Measurements from ENCODE around the gene HMG20A.
"Not testable (repeated sequence)": the region's sequence is repeated elsewhere in the genome, so short reads cannot be mapped to it uniquely, and the experiment has no call there.

HMG20A gene

DNA sequence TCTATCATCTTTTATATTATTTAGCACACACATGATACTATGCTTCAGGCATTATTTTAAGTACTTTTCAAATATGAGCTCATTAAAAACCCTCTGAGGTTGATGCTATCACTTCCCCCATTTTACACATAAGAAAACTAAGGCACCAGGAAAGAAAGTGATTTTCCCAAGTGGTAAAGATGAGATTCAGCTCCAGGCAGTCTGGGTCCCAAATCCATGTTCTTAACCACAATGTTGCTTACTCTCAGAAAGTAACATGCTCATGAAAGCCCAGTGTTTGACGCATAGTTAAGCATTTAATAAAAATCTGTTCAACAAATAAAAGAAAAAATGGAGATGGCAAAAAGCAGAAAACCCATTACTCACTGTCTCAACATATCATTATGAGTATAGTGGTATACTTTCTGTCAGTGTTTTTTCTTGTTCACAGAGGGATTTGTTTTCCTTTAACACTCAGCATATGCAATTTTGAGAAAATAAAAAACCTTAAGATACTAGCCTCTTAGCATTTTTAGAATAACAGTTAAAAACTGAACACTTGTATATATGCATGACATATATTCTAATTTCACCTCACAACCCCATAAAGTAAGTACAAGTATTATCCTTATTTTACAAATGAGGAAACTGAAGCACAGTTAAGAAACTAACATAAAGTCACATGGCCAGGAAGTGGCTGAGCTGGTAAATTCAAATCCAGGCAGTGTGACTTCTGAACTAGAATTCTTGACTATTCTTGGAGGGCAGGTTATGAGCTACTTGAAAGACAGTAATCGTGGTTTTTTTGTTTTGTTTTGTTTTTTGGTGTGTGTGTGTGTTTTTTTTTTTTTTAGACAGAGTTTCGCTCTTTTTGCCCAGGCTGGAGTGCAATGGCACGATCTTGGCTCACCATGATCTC is 11.2 kb upstream of the HMG20A start:
- no peak for DNase-seq

DNA sequence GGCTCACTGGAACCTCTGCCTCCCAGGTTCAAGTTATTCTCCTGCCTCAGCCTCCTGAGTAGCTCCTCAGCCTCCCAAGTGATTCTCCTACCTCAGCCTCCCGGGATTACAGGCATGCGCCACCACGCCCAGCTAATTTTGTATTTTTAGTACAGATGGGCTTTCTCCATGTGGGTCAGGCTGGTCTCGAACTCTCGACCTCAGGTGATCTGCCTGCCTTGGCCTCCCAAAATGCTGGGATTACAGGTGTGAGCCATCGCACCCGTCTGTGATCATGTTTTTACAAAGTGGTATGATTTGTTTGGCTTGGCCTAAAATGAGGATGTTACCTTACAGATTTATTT is 10.6 kb upstream of the HMG20A start:
- DNase-seq = not testable (repeated sequence)

DNA sequence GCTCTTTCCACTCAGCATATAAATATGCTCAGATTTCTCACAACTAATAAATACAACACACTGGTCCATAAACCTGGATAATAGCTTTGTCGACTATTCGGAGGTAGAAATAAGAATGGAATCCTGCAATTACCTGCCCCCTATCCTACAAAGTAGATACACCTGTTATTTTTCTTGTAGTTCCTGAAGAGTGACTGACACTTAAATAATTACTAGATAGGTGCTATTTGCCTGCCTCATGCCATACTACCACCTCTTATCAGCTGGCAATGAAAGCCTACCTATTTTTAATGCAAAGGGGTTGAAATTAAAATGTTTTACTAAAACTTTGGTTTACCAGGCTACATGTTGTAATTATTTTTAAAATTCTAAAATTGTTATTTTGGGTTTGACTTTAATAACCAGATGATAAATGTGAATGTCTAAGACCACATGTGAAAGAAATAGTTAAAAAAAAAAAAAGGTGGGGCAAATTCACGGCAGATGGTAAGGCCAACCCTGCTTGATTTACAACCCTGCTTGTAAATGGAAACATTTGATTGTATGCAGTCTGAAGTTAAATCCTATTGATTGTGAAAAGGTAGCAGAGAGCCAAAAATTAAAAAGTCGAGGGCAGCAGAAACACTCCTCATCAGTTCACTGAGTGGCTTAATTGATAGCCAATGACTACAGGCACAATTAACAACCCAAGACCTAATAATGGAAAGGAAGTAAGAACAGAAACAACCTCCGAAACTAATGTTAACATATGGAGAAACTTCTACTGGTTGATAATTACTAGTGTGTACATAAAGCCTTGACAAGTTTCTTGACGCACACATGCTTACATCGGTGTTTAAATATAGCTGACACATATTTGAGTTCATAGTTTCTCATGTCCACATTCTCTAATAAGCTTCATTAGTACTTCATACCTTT is 9.7 kb upstream of the HMG20A start:
- no peak for DNase-seq

GRCh38 chr15:77411619-77411976 is 9.1 kb upstream of the HMG20A start:
- no peak for DNase-seq

DNA sequence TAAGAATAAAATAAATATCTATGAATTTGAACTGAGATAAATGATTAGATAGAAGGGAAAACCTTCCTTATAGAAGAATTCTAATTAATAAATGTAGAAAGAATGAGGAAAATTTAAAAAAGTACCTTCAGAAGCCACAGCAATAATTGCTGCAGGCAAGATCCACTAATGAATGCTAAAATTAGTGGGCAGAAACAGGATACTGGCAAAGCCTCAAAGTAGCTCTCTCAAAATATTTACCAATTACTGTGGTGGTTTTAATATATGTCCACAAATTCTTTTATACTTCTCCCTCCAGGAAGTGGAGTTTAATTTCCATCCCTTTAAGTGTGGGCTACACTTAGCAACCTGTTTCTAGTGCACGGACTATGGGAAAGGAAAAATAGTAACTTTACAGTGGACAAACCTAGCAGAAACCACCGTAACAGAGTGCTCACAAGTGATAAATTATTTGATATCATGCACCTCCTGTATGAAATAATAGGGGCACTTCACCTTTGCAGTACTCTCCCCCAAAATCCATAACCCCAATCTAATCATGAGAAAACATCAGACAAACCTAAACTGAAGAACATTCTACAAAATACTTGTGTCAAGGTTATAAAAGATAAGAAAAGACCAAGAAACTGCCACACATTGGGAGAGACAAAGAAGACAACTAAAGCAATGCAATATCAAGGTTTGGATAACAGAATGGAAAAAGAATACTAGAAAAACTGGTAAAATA is 7.6 kb upstream of the HMG20A start:
- DNase-seq = no peak

GRCh38 chr15:77413699-77414349 is 6.9 kb upstream of the HMG20A start:
- no peak for DNase-seq

DNA sequence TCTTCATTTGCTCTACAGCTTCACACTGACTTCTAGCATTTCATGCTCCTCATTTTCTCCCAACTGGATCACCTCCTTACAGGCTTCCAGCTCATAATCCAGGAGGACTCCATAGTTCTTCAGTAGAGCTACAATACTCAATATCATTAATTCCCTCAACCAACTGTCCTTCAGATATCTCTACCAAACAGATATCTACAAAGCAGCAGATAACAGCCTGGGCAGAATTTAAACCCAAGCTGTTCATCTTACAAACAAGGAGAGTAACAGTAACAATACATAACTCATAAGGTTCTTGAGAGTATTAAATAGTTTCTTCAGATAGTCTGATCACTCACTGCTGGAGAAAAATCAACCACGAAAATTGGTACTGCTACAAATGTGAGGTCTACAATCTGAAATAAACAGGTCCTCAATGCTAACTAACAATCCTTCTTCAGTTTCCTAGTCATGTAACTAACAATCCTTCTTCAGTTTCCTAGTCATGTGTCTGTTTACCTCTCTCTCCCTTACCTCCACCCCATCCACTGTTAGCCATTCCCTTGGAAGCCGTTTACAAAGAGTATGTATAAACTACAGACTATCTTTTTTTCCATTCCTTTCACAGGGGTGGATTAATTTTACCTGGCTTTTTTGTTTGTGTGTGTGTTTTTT is 5.8 kb upstream of the HMG20A start:
- no peak for DNase-seq

DNA sequence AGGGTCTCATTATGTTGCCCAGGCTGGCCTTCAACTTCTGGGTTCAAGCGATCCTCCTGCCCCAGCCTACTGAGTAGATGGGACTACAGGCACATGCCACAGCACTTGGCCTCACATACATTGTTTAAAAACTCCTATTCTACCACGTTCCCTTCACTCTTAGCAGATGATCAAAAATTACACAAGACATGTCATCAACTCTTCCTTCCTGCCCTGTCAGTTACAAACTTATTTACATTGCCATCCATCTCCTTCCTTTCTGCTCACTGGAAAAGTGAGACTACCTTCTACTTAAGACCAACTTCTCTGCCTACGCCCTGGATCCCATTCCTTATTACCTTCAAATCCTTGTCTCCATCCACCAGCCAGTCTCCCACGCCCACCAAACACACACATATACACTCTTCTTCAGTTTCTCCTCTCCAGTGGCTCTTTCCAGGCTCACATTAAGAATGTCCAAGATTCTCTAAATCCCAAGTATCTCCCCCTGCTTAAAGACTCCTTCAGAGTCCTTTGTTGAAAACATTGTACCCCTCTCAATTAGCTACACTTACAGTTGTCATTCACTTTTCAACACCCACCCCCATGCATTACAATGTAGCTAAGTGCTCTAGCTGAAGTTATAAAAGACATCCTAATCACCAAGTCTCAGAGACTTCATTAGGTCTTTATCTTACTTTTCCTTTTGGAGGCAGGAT is 5.1 kb upstream of the HMG20A start:
- no peak for DNase-seq

DNA sequence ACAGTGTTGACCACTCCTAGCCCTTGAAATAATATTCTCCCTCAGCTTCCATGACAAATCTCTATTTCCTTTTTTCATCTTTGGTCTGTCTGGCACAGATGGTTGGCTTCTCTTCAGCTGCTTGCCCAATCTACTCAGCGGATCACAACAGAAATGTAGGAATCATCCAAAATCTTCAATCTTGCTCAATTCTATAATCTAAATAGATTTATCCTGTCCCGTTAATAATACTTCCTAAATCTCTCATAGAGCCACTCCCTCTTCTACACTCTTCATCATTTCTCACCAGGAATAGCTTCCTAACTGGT is 4.6 kb upstream of the HMG20A start:
- no peak for DNase-seq

GRCh38 chr15:77416954-77417353 is 3.7 kb upstream of the HMG20A start:
- DNase-seq = no peak

- no peak for DNase-seq
These were observed 3.1 kb upstream of the HMG20A start for GRCh38 chr15:77417602-77418001.

DNA sequence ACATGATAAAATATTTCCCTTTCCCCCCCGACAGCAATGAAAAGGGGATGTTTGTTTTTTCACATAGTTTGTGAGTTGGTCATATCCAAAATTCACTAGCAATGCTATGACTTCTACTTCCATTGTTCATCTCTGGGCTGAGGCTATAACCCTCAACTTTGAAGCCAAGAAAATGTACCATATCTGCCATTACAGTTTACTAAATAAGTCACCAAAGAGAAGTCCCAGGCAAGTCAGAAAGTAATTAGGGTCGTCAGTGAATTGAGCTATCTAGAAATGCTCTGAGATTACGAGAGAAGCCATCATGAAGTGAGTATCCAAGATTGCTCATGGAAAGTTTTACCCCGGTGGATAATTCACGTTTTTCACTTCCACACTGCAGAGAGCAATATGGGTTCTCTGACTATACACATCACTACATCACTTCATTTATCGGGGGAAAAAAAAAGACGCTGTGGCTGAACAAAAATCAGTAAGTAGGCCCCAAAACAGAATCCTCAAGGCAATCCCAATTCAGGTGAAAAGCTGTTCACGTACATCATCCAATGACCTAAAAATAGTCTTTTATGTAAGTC is 2.2 kb upstream of the HMG20A start:
- DNase-seq = no peak

DNA sequence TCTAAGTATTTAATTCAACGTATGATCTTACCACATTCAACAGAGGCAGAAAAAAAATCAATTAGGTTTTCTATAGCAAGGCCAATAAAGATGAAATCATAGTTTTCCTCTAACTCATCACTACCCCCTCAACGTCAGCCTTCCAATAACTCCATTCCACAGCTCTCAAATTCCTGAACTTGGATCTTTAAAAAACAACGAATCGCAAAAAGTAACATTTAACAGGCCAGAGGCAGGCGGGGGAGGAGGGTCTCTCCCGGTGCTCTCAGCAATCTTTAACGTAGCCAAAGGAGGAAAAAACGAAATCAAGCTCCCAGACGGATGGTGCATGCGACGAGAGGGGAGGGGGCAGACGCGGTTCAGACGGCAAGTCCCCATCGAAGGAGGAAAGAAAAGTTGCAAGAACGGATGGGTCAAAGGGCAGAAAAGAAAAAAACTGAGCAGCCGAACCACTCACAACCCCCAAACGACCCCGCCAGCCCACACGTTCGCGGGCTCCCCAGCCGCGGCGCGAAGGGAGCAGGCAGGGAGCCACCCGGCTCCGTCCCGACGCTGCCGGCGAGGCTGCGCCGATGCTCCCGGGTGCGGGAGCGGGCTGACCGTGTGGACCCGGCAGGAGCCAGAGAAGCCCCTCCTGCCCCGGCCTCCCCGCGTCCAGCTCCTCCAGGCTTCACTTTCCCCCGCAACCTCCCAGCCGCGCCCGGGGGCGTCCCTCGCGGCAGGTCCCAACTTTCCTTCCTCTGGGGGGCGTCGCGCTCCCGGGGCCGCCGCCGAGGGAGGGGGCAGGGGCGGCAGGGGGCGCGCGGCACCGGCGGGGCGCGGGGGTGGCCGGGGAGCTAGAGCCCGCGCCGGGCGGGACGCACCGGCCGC is 1.5 kb upstream of the HMG20A start:
- peak; percentile 64 for DNase-seq

DNA sequence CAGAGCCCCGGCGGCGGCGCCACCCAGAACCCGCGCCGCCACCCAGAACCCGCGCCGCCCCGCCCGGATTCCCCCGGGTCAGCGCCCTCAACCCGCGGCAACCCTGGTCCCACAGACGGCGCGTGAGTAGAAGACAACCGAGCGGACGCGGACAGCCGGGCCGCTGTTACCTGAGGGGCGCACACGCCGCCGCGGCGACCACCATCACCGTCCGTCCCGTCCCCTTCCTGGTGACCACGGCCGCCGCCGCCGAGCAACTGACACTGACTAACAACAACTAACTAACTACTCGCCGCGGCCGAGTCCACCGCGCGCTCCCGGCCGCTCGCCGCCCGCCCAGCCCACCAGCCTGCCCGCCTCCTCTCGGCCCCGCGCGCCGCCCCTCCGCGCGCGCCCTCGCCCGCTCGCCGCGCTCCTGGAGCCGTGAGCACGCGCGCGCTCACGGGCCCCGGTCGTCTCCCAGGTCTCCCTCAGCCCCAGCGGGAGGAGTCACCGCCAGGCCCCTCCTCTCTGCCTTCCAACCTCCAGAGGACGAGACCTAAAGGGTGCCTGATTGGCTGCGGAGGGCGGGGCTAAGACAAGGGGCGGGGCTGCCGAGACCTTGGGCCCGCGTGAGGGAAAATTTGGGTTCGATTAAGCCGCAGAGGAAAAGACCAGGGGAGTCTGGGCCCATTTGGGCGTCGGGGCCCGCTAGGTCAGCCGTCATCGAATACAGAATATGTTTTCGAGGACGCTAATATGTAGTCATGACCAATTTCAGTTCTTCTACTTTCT is 665 bp upstream of the HMG20A start, which contains the start of gene PEAK1:
TSS of gene PEAK1 (minus strand) at position 269 of the 774 bp plus-strand sequence. CDS start 238,178 bp downstream, outside the sequence.
- DNase-seq = peak; percentile 100

DNA sequence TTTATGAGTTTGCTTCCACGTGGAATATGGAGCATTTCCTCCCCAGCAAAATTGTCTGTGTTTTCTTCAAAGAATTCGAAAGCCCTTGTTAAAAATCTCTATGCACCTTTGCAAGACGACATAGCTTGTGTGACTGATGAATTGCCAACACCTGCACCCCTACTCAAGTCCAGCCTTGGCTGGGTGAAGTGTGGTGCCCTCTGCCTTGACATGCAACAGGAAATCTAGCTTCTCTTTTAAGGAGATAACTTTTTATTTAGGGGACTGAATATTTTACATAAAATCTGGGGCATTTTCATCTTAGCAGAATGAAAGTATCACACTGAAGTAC is 647 bp downstream of the HMG20A start:
- no peak for DNase-seq

- no peak for DNase-seq
These were observed 4.4 kb downstream of the HMG20A start for GRCh38 chr15:77425104-77425503.

DNA sequence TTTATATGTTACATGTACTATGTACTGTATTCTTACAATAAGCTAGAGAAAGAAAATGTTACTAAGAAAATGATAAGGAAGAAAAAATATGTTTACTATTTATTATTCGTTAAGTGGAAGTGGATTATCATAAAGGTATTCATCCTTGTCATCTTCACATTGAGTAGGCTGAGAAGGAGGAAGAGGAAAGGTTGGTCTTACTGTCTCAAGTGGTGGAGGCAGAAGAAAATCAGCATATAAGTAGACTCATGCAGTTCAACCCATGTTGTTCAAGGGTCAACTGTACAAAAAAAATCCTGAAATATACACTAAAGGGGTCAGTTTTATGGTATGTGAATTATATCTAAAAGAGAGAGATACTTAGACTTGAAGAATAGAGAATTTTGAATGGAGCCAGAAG is 5.7 kb downstream of the HMG20A start:
- DNase-seq = no peak

DNA sequence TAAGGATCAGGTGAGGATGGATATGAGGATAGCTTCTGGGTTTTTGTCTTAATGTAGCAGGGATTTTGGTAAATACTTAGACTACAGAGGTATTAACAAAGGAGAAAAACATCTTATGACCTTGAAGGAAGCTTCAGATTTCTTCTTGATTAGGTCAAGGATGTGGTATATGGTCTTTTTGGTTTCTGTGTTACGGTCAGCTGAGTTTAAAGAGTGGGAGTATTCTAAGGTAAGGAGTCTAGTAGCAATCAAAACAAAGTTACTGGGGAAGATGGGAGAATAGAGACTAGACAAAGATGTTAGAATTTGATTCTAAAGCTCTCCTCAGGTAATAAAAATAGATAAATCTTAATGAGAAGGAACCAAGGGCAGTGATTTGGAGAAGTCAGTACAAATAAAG is 6.2 kb downstream of the HMG20A start:
- DNase-seq = no peak

- no peak for DNase-seq
These were observed 9.5 kb downstream of the HMG20A start for GRCh38 chr15:77430213-77430612.

- no peak for DNase-seq
These were observed 10.0 kb downstream of the HMG20A start for GRCh38 chr15:77430652-77431051.
